Muscle layer of duodenum (tissue), 2 donors: ENCODE data around the gene LSM14B.

Experiments used
- H3K27ac ChIP-seq: one replicate; pipeline ENCODE4 v1.7.0; 2013; ENCODE audit warnings: mild to moderate bottlenecking, low read length
- H3K27me3 ChIP-seq: one replicate; pipeline ENCODE4 v1.7.0; 2013; ENCODE audit warnings: low read depth, mild to moderate bottlenecking, control low read depth, low read length
- H3K36me3 ChIP-seq, 2 donors: one replicate each; pipeline ENCODE4 v1.7.0; 2013; ENCODE audit warnings: low read length in 2 of 2, control low read depth in 1 of 2, mild to moderate bottlenecking in 1 of 2; ENCODE audit not compliant: insufficient read depth in 2 of 2, control insufficient read depth in 1 of 2
- H3K4me1 ChIP-seq, 2 donors: one replicate each; pipeline ENCODE4 v1.7.0; 2013; ENCODE audit warnings: low read length in 2 of 2, mild to moderate bottlenecking in 2 of 2, control low read depth in 1 of 2, moderate library complexity in 1 of 2; ENCODE audit not compliant: insufficient read depth in 2 of 2, control insufficient read depth in 1 of 2
- H3K4me3 ChIP-seq, 2 donors: one replicate each; pipeline ENCODE4 v1.7.0; 2013; ENCODE audit warnings: low read length in 2 of 2, low read depth in 1 of 2, mild to moderate bottlenecking in 1 of 2
- H3K9me3 ChIP-seq, 2 donors: one replicate each; pipeline ENCODE4 v1.7.0; 2013; ENCODE audit warnings: low read length in 2 of 2, control low read depth in 1 of 2, mild to moderate bottlenecking in 1 of 2; ENCODE audit not compliant: control insufficient read depth in 1 of 2
- donor health status: healthy.

The LSM14B gene

GRCh38 chr20:62159839-62160238, 37.6 kb downstream of the LSM14B start:
- Histone ChIP-seq H3K36me3 (peaks cover 7 to 34% of the 10 kb centered on the region in 2 donors), H3K9me3 (no peaks in the 10 kb centered on the region), H3K4me3 (no peak overlapping the region), H3K27me3 (no peaks in the 10 kb centered on the region), H3K4me1 (peaks cover 0 to 11% of the 10 kb centered on the region in 2 donors), H3K27ac (no peak overlapping the region)

- Histone ChIP-seq H3K9me3 (no peaks in the 10 kb centered on the region), H3K4me1 (peaks cover 0 to 11% of the 10 kb centered on the region in 2 donors), H3K27me3 (no peaks in the 10 kb centered on the region), H3K36me3 (peaks cover 11 to 37% of the 10 kb centered on the region in 2 donors), H3K4me3 (no peak overlapping the region), H3K27ac (no peak overlapping the region)
Measured at GRCh38 chr20:62160253-62160652, 38.0 kb downstream of the LSM14B start.

GRCh38 chr20:62160876-62161275, 38.6 kb downstream of the LSM14B start:
- Histone ChIP-seq H3K27me3 (no peaks in the 10 kb centered on the region), H3K36me3 (peaks cover 13 to 43% of the 10 kb centered on the region in 2 donors), H3K27ac (no peak overlapping the region), H3K4me1 (peaks cover 0 to 11% of the 10 kb centered on the region in 2 donors), H3K9me3 (no peaks in the 10 kb centered on the region), H3K4me3 (no peak overlapping the region)

- H3K27ac ChIP-seq, result no peak overlapping the region
- peaks cover 0 to 11% of the 10 kb centered on the region in 2 donors for H3K4me1 ChIP-seq
- H3K4me3 ChIP-seq, result no peak overlapping the region
- no peaks in the 10 kb centered on the region for H3K27me3 ChIP-seq
- no peaks in the 10 kb centered on the region for H3K9me3 ChIP-seq
- peaks cover 18 to 48% of the 10 kb centered on the region in 2 donors for H3K36me3 ChIP-seq
Measured at GRCh38 chr20:62161347-62161746, 39.1 kb downstream of the LSM14B start.

- Histone ChIP-seq H3K4me1 (no peaks in the 10 kb centered on the region), H3K36me3 (peaks cover 20 to 57% of the 10 kb centered on the region in 2 donors), H3K9me3 (no peaks in the 10 kb centered on the region), H3K27ac (no peak overlapping the region), H3K27me3 (no peaks in the 10 kb centered on the region), H3K4me3 (no peak overlapping the region)
Measured at GRCh38 chr20:62162765-62163484, 40.6 kb downstream of the LSM14B start.

- Histone ChIP-seq H3K4me3 (no peak overlapping the region), H3K36me3 (peaks cover 21 to 61% of the 10 kb centered on the region in 2 donors), H3K27ac (no peak overlapping the region), H3K4me1 (no peaks in the 10 kb centered on the region), H3K27me3 (no peaks in the 10 kb centered on the region), H3K9me3 (no peaks in the 10 kb centered on the region)
Measured at GRCh38 chr20:62163485-62163865, 41.2 kb downstream of the LSM14B start.

GRCh38 chr20:62163986-62164762, 41.9 kb downstream of the LSM14B start:
- H3K36me3 ChIP-seq, result peaks cover 19 to 62% of the 10 kb centered on the region in 2 donors
- H3K4me3 ChIP-seq, result no peak overlapping the region
- H3K27me3 ChIP-seq, result no peaks in the 10 kb centered on the region
- H3K4me1 ChIP-seq, result no peaks in the 10 kb centered on the region
- H3K9me3 ChIP-seq, result no peaks in the 10 kb centered on the region
- no peak overlapping the region for H3K27ac ChIP-seq

- H3K36me3 ChIP-seq, result peaks cover 19 to 69% of the 10 kb centered on the region in 2 donors
- H3K4me1 ChIP-seq, result no peaks in the 10 kb centered on the region
- H3K27me3 ChIP-seq, result no peaks in the 10 kb centered on the region
- no peak overlapping the region for H3K27ac ChIP-seq
- no peaks in the 10 kb centered on the region for H3K9me3 ChIP-seq
- H3K4me3 ChIP-seq, result no peak overlapping the region
Measured at GRCh38 chr20:62164879-62165761, 42.8 kb downstream of the LSM14B start.

GRCh38 chr20:62165762-62166399, 43.6 kb downstream of the LSM14B start:
- no peaks in the 10 kb centered on the region for H3K9me3 ChIP-seq
- no peak overlapping the region for H3K27ac ChIP-seq
- H3K4me1 ChIP-seq, result no peaks in the 10 kb centered on the region
- peaks cover 19 to 67% of the 10 kb centered on the region in 2 donors for H3K36me3 ChIP-seq
- H3K27me3 ChIP-seq, result no peaks in the 10 kb centered on the region
- H3K4me3 ChIP-seq, result no peak overlapping the region

GRCh38 chr20:62167474-62167873, 45.2 kb downstream of the LSM14B start:
- H3K27ac ChIP-seq, result no peak overlapping the region
- no peaks in the 10 kb centered on the region for H3K27me3 ChIP-seq
- no peaks in the 10 kb centered on the region for H3K9me3 ChIP-seq
- H3K36me3 ChIP-seq, result peaks cover 17 to 59% of the 10 kb centered on the region in 2 donors
- no peaks in the 10 kb centered on the region for H3K4me1 ChIP-seq
- H3K4me3 ChIP-seq, result no peak overlapping the region
